NT2/D1 (cell line): ENCODE results near the gene IL18BP.

Experiments
- DNase-seq: peaks from one replicate; pipeline ENCODE4 v3.0.0-alpha.2; 2011; ENCODE audit warnings: low read depth, low spot score
- H3K27me3 ChIP-seq: 2 replicates; pipeline ENCODE4 v1.6.0; 2011; ENCODE audit warnings: mild to moderate bottlenecking; ENCODE audit not compliant: insufficient read length, insufficient read depth
- H3K36me3 ChIP-seq: 2 replicates; pipeline ENCODE4 v1.6.1; 2011; ENCODE audit warnings: mild to moderate bottlenecking, low read length, mixed read lengths; ENCODE audit not compliant: insufficient read depth, insufficient read length
- H3K4me1 ChIP-seq: 2 replicates; pipeline ENCODE4 v1.5.1; 2011; ENCODE audit not compliant: insufficient read depth, insufficient read length
- H3K4me3 ChIP-seq: 2 replicates; pipeline ENCODE4 v1.5.1; 2011; ENCODE audit warnings: low read depth; ENCODE audit not compliant: insufficient read length
- H3K9ac ChIP-seq: 2 replicates; pipeline ENCODE4 v1.6.0; 2011; ENCODE audit warnings: low read depth; ENCODE audit not compliant: insufficient read length
- H3K9me3 ChIP-seq: 2 replicates; pipeline ENCODE4 v1.5.1; 2011; ENCODE audit warnings: mild to moderate bottlenecking, low read length; ENCODE audit not compliant: insufficient read depth
- SUZ12 ChIP-seq: IDR thresholded peaks from 2 replicates; pipeline ENCODE4 v1.6.1; 2011; ENCODE audit not compliant: insufficient read length, insufficient read depth; ENCODE audit errors: extremely low read depth
- YY1 ChIP-seq: IDR thresholded peaks from 2 replicates; pipeline ENCODE4 v1.6.1; 2011; ENCODE audit not compliant: insufficient read length, insufficient read depth
- ZNF274 ChIP-seq: IDR thresholded peaks from 2 replicates; pipeline ENCODE4 v1.6.1; 2011; ENCODE audit warnings: mild to moderate bottlenecking, low read depth, low read length

The IL18BP gene

DNA sequence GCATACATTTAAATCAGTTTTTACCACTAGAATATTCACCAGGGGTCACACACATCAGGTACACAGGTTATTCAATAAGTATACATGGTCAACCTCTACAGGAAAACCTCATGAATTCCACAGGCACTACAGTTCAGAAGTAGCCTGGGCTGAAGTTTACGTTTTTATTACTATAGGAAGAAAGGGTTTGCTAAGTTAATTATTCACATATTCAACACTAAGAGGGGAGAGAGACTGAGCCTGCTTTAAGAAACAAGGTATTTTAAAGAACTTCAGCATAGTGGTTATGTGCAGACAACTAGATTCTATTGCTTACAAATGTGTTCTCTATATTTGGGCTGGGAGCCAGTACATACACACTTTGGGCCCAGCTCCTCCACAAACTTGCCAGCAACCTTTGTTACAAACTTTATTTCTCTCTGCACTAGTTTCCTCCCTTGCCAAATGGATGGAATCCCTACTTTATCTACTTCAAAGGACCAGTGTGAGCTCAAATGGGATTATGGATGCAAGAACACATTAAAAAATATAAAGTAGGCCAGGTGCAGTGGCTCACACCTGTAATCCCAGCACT lies 31.9 kb downstream of the IL18BP start:
- Histone ChIP-seq H3K9me3 (no peaks in the 10 kb centered on the region), H3K4me3 (no peak overlapping the region), H3K36me3 (peaks cover 39% of the 10 kb centered on the region), H3K4me1 (no peaks in the 10 kb centered on the region), H3K9ac (no peak overlapping the region), H3K27me3 (no peaks in the 10 kb centered on the region)
- no peak for TF ChIP-seq SUZ12
- no peak for TF ChIP-seq ZNF274
- no peak for TF ChIP-seq YY1
- DNase-seq: no peak

DNA sequence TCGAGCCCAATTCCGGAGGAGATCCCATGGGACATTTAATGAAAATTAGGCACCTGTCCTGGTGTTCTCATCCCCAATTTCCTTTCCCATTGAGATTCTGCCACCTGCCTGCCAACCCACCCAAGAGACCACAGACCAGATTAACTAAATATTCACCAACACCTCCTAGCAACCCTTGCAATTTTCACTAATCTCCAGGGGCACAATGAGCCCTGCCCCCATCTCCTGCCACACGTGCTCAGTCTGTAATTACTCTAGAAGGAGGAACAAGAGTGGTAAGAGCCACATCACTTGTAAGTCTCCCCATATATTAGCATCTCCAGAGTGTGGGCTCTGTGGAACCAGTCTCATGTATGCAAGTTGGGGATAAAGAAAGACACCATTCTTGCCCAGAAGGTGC lies 38.0 kb downstream of the IL18BP start:
- Histone ChIP-seq H3K36me3 (peaks cover 21% of the 10 kb centered on the region), H3K9me3 (no peaks in the 10 kb centered on the region), H3K4me3 (no peak overlapping the region), H3K9ac (no peak overlapping the region), H3K27me3 (no peaks in the 10 kb centered on the region), H3K4me1 (peaks cover 20% of the 10 kb centered on the region)
- no peak for TF ChIP-seq SUZ12
- no peak for TF ChIP-seq YY1
- no peak for TF ChIP-seq ZNF274
- no peak for DNase-seq

DNA sequence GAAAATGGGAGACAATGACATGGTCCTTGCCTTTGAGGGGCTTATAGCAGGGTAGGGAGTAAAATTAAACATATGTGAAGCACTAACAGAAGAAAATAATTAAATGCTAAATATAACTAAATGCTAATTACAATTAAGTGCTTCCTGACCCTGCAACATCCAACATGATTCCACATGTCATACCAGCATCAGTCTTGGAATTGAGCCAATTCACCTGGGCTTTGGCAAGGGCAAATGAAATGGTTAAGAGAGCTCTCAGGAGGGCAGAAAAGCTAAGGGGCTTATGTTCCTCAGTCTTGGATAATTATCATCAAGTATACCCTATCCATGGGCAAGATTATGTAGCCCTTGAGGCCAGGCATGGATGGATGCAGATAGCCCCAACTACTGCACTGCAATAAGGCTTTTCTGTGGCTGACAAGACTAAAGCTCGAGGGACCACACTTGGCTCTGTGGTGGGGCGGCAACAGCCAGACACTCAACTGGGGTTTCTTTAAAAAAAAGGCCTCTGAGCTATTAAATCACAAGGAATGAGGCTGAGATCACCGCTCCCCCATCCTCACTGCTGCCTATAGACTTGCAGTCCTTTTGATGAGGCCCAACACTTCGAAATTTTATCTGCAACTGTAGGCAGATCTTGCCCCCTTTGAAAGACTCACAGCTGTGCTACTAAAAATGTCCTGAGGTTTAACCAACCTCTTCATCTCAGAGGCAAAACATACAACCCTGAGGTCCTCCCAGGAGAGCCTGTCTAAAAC lies 39.0 kb downstream of the IL18BP start:
- H3K4me1 ChIP-seq: peaks cover 20% of the 10 kb centered on the region
- TF ChIP-seq ZNF274: no peak
- H3K36me3 ChIP-seq: peaks cover 21% of the 10 kb centered on the region
- H3K27me3 ChIP-seq: no peaks in the 10 kb centered on the region
- no peak overlapping the region for H3K4me3 ChIP-seq
- H3K9ac ChIP-seq: peak overlapping the region; percentile 8
- H3K9me3 ChIP-seq: no peaks in the 10 kb centered on the region
- DNase-seq: no peak

DNA sequence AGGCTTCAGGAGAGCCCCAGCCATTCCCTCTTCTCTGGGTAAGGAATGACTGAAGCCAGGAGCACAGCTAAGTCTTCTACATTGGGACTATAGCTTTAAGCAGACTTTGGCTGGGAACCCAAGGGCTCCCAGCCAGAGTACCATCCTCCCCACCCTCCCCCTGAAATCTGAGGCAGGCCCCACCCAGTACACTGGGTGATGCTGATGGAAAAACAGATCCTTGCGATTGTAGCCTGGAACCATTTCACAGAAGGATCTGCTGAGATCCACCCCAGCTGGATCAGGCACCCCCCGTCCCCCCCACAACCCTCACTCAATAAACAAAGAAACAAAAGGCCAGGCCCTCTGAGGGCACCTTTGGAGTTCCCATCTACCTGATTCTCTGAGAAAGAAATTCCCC lies 39.8 kb downstream of the IL18BP start:
- H3K4me1 ChIP-seq: peaks cover 20% of the 10 kb centered on the region
- no peak for DNase-seq
- no peak overlapping the region for H3K4me3 ChIP-seq
- no peaks in the 10 kb centered on the region for H3K9me3 ChIP-seq
- H3K27me3 ChIP-seq: no peaks in the 10 kb centered on the region
- H3K36me3 ChIP-seq: peaks cover 17% of the 10 kb centered on the region
- peak overlapping the region; percentile 8 for H3K9ac ChIP-seq
- TF ChIP-seq YY1 (no peak), SUZ12 (no peak), ZNF274 (no peak)

DNA sequence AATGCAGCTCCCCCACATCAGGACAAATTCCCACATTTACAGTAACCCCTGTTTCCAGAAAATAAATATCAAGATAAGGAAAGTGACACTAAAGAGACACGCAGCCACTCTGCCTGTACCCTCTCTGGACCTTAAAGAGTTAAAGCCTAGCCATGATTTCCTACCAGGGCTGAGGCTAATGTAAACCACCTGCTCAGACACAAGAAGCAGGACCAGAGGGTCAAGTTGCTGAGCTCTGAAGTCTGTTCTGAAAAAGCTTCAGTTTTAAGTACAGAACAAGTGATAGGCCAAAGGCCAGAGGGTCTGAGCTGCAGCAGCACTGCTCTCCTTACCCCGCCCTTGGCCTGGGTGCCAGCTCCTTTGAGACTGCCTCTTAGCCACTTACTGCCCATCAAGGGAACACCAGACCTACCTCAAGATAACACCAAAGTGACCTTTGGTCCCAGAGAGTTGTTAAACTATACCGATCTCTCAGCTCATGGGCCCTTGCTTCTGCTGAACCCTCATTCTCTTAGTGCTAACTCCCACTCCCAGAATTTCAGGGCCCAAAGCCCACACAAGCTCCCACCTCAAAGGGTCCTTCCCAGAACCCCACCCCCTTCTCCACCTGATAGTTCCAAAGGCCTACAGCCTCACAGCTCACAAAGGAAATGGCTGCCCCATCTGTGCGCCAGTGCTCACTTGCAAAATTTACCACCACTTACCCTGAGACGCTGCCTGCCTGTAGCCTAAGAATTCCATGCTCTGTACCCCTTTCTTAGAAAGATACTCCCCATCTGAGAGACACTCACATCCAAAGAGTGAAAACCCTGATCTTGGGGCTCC lies 40.5 kb downstream of the IL18BP start:
- Histone ChIP-seq H3K27me3 (no peaks in the 10 kb centered on the region), H3K4me3 (no peak overlapping the region), H3K9me3 (no peaks in the 10 kb centered on the region), H3K36me3 (peaks cover 13% of the 10 kb centered on the region), H3K9ac (peak overlapping the region; percentile 83), H3K4me1 (peaks cover 20% of the 10 kb centered on the region)
- no peak for DNase-seq
- TF ChIP-seq ZNF274 (no peak), SUZ12 (no peak), YY1 (no peak)

DNA sequence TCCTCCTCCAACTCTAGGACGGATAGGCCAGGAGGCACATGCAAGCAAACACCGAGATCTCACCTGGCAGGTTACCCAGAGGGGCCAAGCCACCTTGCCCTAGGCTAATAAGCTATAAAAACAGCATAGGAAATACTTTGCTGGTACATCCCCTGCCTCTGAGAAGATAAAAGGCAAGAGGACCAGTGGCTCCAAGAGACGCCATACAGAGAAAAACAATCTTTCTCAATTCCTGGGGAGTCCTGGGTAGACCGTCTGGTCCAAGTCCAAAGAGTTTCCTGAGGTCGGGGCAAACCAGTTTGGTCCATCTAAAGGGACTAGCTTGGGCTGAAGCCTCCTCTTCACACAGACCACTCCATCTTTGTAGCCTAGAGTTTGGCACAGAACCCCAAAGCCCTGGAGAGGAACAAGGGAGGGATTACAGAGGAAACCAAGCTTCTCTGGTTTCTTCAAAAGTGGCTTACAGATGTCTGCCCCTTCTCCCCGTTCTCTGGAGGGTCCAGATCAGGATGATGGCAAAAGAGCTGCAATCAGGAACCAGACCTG lies 41.2 kb downstream of the IL18BP start:
- Histone ChIP-seq H3K4me3 (peak overlapping the region; percentile 37), H3K36me3 (peaks cover 15% of the 10 kb centered on the region), H3K4me1 (peaks cover 20% of the 10 kb centered on the region), H3K27me3 (no peaks in the 10 kb centered on the region), H3K9me3 (no peaks in the 10 kb centered on the region), H3K9ac (peak overlapping the region; percentile 83)
- DNase-seq: no peak
- no peak for TF ChIP-seq ZNF274
- no peak for TF ChIP-seq YY1
- TF ChIP-seq SUZ12: no peak
